OCI-LY7 (cell line): ENCODE results near the gene ZNF587B.

Experiments
- CTCF ChIP-seq: fragments of 200-600 bp; sonication (generic); conservative IDR thresholded peaks from 2 replicates; pipeline ENCODE4 v1.5.1; 2014; ENCODE audit warnings: mild to moderate bottlenecking, antibody characterized with exemption, low read length, moderate library complexity, mixed read lengths
- EZH2phosphoT487 ChIP-seq: fragments of 200-600 bp; sonication (generic); IDR thresholded peaks from 2 replicates; pipeline ENCODE4 v1.6.1; 2018; ENCODE audit warnings: low read depth, borderline replicate concordance, mild to moderate bottlenecking, mixed run types, antibody characterized with exemption, low read length, moderate library complexity, mixed read lengths

GRCh38 chr19:57850553-57851017, 20.5 kb downstream of the ZNF587B start:
- TF ChIP-seq CTCF (no peak), EZH2phosphoT487 (no peak)
